HG02852 (cell line): ENCODE data around the gene TTC7B.

Source experiments
- ATAC-seq: cut with Tn5 transposase; IDR thresholded peaks from one replicate; pipeline ENCODE4 v1.9.1; 2021; ENCODE audit warnings: mild to moderate bottlenecking, moderate library complexity; ENCODE audit not compliant: unreplicated experiment

Gene TTC7B

DNA sequence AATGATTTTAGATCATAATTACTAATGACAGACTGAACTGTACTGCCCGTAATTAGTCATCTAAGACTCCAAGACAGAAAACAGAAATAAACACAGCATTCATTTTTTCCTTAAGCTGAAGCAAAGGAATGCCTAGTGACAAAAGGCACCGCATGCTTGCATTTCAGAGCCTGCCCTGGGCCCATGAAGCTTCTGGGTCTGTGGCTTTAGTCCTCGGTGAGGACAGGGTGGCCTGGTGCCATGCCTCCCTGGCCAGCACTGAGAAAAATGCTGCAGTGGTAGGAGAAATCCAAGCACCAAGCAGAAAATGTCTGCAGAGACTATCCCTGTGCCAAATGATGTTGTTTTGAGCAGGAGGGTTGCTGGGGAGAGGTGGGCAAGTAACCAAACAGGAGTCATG is 247.8 kb downstream of the TTC7B start:
- no peak for ATAC-seq

DNA sequence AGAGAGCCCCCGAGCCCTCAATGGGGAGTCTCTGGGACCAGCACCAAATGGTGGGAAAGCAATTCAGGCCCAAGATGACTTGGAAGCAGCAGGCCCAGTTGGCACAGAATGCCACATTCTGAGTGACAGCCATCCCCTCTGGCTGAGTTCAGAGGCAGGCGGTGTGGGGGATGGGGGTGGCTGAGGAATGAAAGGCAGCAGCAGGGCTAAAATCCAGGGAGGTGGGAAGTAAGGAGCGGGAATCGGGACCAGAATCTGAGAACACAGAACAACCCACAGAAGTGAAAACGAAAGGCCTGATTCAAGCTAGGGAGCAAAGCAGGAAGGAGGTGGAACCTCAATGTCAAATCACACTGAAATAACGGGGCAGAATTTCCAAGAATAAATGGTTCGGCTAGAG is 248.2 kb downstream of the TTC7B start:
- no peak for ATAC-seq

DNA sequence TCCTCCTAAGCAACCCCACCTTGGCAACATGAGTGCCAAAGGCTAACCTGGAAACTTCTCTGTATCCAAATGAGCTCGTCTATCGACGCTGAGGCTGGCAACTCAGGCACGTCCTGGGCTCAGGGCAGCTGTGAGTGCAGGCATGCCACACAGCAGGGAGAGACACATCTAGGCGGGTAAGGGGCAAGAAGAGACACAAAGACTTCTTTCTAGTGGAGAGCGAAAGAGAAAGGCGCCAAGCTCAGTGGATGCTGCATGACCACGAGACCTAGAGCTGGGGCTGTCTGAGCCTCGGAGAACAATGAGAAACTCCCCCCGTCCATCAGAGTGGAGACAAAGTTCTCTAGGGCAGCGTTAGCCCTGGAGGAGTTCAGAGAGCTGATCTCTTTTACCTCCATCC is 249.0 kb downstream of the TTC7B start:
- ATAC-seq = no peak

DNA sequence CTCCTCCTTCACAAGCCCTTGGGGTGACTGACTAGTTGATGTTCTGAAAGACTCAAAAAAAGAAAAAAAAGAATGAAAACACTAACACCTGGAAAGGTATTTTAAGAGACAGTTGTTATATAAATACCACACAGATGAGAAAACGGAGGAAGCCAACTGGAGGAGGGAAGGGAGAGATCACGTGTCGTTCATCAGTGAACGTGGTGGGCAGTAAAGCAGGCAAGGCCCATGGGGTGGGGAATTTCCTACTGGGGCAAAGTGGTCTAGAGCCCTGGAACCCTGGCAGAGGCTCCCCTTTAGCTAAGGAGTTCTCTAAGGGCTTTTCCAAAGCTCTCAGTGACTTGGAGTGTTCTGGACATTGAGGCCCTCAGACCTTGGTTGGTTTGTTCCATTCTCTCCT is 249.7 kb downstream of the TTC7B start:
- no peak for ATAC-seq

DNA sequence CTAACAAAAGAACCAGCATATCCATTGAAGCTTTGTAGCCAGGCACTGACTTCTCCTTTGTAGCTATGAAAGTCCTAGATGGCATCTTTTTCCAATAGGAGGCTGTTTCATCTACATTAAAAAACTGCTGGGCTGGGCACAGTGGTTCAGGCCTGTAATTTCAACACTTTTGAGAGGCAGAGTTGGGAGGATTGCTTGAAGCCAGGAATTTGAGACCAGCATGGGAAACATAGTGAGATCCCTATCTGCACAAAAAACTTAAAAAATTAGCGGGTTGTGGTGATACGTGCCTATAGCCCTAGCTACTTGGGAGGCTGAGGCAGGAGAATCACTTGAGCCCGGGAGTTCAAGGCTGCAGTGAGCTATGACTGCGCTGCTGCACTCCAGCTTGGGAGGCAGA is 251.7 kb downstream of the TTC7B start:
- ATAC-seq = no peak

DNA sequence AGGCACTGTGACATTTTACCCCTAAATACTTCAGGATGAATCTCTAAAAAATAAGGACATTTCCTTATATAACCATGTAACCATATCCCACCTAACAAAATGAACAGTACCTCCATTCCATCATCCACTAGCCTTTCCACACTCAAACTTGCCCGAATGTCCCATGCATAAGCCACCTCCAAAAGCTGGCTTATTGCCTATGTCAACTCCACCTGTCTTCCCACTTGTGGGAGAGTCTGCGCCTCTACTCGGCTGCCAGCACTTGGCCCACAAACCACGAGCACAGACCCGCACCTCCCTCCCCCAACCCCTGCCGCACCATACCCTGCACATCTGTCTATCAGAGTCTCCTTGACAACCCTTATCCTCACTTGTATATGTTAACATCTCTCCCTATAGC is 253.6 kb downstream of the TTC7B start:
- no peak for ATAC-seq

DNA sequence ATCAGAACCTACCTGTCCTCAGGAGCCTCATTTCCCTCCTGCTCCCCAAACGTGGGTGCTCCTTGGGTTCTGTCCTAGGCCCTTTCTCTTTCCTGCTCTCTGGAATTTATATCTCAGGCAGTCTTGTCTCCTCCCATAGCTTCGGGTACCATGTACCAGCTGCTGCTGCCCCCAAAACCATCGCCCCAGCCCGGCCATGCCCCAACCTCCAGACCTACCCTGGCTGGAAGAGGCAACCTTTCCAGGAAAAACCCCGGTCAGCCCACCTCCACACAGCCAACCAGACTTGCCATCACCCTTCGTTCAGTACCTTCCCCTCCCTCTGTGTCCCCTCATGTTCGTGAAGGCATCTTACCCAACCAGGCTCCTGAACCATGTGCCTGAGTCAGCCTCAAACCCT is 254.3 kb downstream of the TTC7B start:
- ATAC-seq = no peak

DNA sequence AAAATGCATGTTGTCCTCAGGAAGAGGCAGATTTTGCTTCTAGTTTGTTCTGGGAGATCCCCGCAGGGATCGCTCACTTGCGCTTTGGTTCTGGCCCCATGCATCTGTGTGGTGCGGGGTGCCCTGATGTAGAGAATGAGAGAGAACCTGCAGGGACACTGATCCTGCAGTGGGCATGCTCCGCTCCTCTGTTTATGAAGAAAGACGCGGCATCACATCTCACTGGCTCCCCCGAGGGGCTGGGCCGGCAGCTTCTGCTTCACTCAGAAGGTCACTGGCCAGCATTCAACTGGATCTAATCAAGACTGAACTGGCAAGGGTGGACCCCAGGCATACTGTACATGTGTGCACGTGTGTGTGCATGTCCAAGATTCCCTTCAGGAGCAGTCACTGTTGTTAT is 255.2 kb downstream of the TTC7B start:
- ATAC-seq = no peak

DNA sequence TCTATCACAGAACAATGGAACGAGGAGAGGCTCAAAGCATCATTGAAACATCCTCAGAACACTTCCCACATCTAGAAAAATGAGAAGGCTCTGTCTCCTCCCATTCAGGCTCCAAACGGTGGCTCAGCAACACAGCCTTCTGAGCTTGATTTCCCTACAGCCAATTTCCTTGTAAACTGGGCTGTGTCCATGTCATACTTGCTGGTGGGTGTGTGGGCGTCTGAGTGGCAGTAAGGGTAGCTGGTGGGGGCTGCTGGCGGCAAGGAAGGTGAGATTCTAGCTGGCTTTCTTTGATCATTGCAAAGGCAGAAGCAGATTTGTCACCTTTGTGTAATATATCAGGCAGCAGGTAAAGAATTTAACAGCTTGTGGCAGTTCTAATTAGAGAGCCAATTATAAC is 255.7 kb downstream of the TTC7B start:
- ATAC-seq = no peak

DNA sequence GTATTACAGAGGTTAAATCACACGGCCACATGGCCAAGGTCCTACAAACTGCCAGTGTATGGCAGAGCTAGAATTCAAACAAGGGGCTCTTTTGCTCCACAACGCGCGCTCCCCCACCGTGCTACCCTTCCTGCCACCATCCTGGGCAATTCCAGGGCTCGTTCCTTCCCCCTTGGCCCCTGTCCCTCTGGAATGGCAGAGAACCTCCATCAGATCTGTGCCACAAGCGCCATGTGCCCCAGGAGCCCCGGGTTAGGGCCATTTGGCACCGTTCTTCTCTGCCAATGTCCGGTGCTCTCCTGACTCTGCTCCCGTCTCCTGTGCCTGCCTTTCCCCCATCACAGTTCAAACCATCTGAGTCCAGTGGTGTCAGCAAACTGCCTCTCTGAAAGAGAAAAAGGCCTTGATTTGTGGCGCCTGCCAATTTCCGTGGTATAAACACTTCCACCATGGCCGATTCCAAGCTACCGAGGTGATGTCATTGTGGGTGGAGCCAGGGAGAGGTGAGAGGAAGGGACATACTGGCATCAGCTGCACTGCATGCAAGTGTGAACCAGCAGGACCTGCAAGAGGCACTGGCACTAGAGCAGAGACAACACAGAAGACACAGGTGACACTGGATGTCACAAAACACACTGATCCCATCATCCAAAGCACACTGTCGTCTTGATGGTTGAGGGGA is 256.3 kb downstream of the TTC7B start:
- no peak for ATAC-seq

DNA sequence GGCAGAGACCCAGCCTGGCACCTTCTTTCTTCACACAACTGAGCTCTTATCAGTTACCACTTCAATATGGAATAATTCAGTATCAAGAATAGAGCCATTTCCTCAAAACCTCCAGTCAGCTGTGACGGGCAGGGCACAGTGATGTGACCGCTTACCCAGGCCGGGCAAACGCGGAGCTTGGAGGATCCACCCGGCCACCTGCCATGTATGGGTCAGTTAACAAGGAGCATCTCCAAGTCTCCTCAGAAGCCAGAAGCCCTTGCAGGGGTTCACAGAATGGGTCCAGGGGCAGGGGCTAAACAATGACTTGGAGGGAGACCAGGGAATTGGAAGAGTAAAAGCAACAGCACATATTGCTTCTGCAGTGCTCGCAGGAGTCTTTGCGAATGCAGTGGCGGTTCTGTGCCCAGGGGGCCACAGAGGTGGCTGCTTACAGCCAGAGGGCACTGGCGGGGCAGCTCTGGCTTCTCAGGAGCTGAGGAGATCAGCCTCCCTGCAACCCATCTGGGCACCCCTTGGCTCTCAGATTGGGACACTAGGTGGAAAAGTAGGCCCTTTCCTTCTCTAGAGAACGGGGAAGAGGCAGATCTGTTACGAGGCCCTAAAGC is 257.1 kb downstream of the TTC7B start:
- no peak for ATAC-seq

DNA sequence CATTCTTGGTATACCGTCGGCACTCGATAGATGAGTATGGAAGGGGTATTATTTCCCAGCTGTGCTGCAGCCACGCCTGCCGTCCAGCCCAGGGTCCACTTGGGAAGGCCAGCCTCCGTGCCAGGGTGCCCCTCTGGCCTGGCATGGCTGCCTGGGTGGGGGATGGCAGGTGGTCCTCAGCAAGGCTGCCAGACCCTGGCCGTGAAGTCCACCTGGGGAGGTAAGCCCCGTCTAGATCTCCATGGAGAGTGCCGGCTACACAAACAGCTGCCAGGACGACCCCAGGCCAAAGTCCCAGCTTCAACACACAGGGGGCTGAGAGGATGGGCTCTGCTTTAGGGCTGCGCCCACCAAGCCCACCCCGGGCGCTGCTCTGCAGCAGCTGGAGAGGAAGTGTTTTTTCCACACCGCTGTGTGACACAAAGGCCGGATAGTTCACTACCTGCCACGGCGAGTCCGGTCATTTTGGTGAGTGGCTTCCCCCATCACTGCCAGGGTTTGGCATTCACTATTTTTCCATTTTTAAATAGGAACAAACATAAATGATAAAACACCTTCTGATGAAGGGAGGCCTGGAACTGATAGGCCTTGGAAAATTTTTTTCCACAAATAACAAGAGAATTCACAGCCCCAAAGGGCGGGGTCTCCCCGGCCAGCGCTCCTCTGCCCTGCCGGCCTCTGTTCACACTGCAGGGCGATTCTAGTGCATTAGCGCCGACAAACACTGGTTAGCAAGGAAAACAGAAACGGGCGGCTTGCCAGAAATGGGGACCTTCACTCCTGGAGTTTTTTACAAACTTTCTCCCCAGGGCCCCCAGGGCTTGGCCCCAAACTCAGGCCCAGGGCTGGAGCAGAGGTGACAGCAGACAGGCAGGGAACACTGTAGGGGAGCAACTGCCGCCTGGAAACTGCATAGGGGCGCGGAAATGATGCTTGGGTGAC is 257.9 kb downstream of the TTC7B start:
- no peak for ATAC-seq

DNA sequence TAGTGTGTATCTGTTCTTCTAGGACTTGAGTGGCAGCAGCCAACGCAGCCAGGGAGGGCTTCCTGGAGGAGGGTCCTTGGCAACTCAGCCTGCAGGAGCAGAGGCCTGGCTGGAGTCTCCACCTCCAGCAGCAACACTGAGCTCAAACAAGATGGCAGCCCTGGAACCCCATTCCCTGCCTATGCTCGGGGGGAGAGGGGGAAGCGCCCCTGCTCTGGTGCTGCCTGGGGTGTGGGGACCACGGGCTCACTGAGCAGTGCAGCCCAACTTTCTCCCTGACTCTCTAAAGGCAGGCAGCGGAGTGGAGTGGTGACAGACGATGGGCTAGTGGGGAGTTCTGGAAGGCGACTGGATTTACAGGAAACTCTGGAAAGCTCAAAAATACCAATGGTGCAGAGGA is 258.7 kb downstream of the TTC7B start:
- no peak for ATAC-seq

DNA sequence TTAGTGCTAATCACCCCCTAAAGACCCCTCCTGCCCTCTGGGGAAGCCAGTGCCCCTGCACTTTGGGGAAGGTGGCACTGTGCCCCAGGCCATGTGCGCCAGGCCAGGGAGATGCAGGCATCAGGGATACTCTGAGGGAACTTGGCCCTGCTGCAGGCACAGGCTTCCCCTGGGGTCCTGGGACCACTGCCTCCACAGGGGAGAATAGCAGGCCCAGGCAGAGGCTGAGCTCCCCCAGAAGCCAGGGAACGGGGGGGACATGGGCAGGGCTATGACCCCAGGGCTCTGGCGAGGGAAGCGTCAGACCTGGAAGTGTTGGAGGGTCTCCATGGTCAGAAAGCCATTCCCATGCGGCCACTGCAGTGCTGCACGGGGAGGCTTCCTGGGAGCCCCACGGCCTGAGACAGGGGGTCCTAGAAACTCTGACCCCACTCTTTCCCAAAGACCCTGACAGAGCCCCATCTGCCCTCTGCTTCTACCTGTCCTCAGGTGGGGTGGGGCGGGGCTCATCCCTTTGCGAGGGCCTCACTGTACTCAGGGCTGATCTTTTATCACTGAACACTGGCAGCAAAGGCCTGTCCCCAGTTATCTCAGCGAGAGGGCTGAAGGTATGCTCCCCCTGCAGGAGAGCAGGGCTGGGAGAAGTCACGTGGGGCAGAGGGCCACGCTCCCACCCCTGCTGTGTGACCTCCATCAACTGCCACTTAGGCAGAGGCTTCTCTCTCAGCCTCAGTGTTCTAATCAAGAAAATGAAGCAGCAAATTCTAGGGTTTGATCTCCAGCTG is 259.4 kb downstream of the TTC7B start:
- ATAC-seq = no peak

DNA sequence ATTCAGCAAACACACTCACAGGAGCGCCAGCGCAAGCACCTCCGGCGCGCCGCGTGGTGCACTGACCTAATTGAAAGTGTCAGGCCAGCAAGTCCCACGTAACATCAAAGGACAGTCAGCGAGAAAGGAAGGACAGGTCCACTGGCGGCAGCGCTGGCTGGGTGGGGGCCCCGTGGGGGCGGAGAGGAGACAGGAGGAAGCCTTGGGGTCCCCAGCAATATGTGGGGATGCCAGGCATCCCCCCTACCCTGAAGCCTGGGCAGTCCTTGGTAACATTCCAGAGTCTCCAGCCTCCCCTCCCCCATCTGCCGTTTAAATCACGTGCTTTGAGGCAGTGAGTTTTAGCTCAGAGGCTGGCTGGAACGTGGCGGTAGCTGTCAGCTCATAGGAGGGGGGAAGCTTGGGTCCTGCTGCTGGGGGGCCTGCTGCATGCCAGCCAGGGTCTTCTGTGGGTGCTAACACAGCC is 260.2 kb downstream of the TTC7B start:
- no peak for ATAC-seq

DNA sequence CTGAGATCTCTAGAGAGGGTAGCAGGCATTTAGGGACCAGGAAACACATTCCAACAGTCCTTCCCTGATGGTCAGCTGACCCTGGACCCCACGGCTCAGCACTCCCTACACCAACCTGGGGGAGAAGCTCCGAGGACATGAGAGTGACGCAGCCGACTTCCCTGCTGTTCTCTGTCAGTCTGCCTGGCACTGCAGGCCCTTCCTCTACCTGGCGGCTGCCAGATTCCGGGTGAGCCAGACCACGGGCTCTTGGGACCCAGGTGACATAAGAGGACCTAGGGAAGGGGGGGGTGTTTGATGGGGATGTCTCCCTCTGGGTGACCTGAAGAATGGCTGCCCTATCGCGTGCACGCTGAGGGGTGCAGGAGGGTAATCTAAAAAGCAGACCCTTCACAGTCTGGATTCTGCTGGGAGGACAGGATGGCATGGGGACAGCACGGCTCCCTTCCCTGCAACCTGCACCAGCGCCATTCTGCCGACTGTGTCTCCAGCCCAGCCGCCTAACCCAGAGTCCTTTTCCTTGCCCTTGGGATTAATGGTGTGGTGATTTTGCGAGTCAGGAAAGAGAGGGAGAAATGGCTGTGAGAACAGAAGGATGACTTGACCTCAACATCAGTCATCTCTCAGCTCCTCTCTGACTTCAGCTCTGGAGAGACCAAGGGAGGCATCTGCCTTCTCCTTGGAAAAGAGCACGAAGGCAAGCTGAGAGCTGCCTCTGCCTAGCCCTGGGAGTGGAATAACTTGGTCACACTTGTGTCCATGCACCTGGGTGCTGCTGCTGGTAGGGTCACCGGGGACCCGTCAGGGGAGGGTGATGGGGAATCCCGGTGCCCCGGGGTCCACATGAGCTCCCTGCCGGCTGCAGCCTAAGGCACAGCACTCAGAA is 260.9 kb downstream of the TTC7B start:
- ATAC-seq = no peak

DNA sequence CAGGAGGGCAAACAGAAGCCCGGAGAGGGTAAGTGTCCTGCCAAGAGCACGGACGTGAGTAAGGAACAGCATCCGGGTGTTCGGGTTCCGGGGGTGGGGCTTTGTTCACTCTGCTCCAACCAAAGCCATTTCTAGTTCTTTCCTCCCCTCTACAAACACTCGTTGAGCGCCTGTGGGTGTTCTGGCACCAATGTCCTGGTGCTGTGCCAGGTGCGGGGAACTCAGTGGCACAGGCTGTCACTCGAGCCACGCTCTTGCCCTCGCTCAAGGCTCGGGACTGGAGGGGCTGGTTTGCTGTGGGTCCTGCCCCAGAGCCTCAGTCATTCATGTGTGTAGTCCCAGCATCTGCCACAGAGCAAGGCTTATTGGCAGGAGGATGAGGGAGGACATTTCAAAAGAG is 261.9 kb downstream of the TTC7B start:
- no peak for ATAC-seq

DNA sequence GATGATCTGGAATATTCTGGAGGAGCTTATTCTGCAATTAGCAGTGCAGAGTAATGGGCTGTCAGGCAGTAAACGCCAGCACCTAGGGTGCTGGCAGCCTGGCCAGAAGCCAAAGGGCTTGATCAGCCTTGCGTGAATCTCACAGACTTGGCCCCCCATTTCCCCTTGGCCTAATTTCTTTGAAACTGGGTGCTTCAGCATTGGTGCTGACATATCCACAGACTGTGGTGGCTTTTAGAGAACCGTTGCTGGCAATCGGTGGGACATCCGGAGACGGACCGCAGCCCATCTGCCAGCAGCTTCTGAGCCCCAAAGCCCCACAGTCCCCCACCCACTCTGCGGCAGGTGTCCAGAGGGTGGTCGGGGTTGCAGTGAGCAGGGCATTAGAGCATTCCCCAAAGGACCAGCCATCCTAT is 262.3 kb downstream of the TTC7B start:
- ATAC-seq = no peak

DNA sequence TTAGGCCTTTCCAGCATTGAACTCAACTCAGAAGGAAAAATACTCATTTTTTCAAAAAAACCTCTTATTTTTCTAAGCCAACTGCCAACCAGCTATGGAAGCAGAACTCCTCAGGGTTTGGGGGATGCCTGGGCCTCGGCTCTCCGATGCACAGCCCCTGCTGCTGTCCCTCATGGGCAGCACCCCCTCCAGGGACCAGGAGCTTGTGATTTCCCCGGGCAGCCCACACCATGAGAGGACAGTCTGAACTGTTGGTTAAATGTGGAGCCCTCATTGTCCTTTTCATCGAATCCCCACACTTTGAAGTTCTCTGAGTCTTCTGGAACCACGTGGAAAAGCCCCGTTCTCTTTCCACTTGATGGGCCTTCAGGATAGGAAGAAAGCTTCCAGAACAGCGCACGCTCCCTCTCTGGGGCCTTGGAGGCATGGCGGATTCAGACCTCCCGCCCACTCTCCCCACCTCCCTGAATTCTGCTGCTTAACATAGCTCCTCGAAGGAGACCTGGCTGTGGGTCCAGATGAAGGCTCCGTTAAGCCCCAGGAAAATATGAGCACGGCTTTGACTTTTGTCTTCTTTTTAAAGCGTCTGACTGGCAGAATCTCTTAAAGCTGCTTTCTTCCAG is 262.8 kb downstream of the TTC7B start:
- ATAC-seq = no peak
